ENCODE results near the gene NDRG3. TPM values are rescaled to one million over a fixed set of nuclear protein-coding genes. Genes with fewer than 3 reads are reported as not detected.

NDRG3 gene
- total and polyA plus RNA-seq, 2 of the 8 experiments (the other 6 are each of a cell fraction or from before 2014, with no cell fraction given): 25.7 to 32.3 TPM

DNA sequence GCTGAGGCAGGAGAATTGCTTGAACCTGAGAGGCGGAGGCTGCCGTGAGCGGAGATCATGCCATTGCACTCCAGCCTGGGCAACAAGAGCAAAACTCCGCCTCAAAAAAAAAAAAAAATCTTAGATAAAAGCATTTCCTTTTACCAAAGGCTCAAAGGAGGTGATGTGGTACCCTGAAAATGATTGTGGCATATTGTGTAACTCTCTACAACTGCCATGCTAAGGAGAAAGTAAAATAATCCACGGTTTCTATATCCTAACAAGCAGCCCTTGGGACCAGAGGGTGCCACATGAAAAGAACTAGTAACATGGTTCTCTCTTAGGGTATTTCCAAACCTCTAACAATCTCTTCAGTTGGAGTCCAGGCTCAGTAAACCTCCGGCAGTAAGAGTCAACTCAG, 61.1 kb downstream of the NDRG3 start:
- Histone ChIP-seq H3K36me3 (ENCODE audit: control insufficient read depth in 2 of 4, insufficient read depth in 4 of 4, low read length in 3 of 4) (peaks cover 0 to 5% (median 0%) of the 10 kb centered on the region in 4 experiments; a peak in 3 of 8 replicates), H3K4me2 (ENCODE audit: insufficient read depth in 1 of 2, low read depth in 2 of 2, low read length in 2 of 2) (no peak overlapping the region), H2BK5ac (ENCODE audit: low read depth, low read length) (no peak overlapping the region), H3K4ac (replicated peaks; ENCODE audit: insufficient read length, low read depth, low read length) (no peak overlapping the region), H2BK15ac (ENCODE audit: low read length) (no peak overlapping the region), H4K5ac (ENCODE audit: insufficient read length, low read depth, low read length) (no peak overlapping the region), H4K20me1 (replicated peaks in 1 of 2; ENCODE audit: control insufficient read depth in 1 of 2, insufficient read depth in 2 of 2, low read length in 2 of 2) (no peaks in the 10 kb centered on the region), H3K79me2 (ENCODE audit: control insufficient read depth in 1 of 2, insufficient read depth in 2 of 2, low read length in 2 of 2) (no peaks in the 10 kb centered on the region), H3K79me1 (ENCODE audit: low read depth, low read length) (no peaks in the 10 kb centered on the region), H3K4me3 (ENCODE audit: extremely low read depth in 1 of 4, insufficient read depth in 2 of 4, low read depth in 3 of 4, low read length in 4 of 4) (no peak overlapping the region), H2BK12ac (ENCODE audit: low read depth, low read length) (no peak overlapping the region), H2AK5ac (ENCODE audit: low read depth, low read length) (no peak overlapping the region), H3K4me1 (replicated peaks in 1 of 4; ENCODE audit: control insufficient read depth in 3 of 4, insufficient read depth in 4 of 4, low read length in 3 of 4) (no peaks in the 10 kb centered on the region), H4K8ac (ENCODE audit: extremely low read depth, insufficient read depth, low read length) (no peak overlapping the region), H3K14ac (ENCODE audit: insufficient read length) (no peak overlapping the region), H2BK20ac (ENCODE audit: low read length) (no peak overlapping the region), H3K23ac (ENCODE audit: insufficient read length) (no peak overlapping the region), H3K23me2 (ENCODE audit: low read depth, low read length) (no peaks in the 10 kb centered on the region), H3K9me3 (ENCODE audit: insufficient read depth in 2 of 2, low read depth in 1 of 2, low read length in 1 of 2) (no peaks in the 10 kb centered on the region), H3K27me3 (replicated peaks in 1 of 4; ENCODE audit: control insufficient read depth in 3 of 4, extremely low read depth in 1 of 4, insufficient read depth in 3 of 4, low read length in 3 of 4) (no peaks in the 10 kb centered on the region), H3K27ac (ENCODE audit: low read depth, low read length) (no peak overlapping the region), H4K91ac (replicated peaks; ENCODE audit: insufficient read length, low read length) (no peak overlapping the region), H3K18ac (ENCODE audit: extremely low read depth, low read length) (no peak overlapping the region), H2AFZ (ENCODE audit: low read length) (no peak overlapping the region), H2BK120ac (replicated peaks; ENCODE audit: low read depth, low read length) (no peak overlapping the region), H3K56ac (replicated peaks; ENCODE audit: insufficient read length, low read depth, low read length) (no peak overlapping the region), H3K9ac (replicated peaks in 1 of 4; ENCODE audit: extremely low read depth in 1 of 4, low read depth in 3 of 4, low read length in 3 of 4) (no peak overlapping the region)
- no peak for FAIRE-seq
- no peak for DNase-seq (ENCODE audit: low read depth in 1 of 2, low spot score in 2 of 2)
- WGBS, 2 experiments (ENCODE audit: extremely low coverage in 1 of 2, insufficient coverage in 1 of 2, insufficient read length in 1 of 2, insufficient replicate concordance in 2 of 2, low coverage in 1 of 2, low lambda C conversion rate in 2 of 2, missing lambda C conversion rate in 1 of 2): 89% methylated on average over 6 of the region's 6 CpGs; no CpG with 5 or more reads in 1 of the 2 experiments
- POLR2A ChIA-PET (ENCODE audit: partially characterized antibody): interaction anchor here (1.3 kb wide), 1 partner anchor 68 kb away, joined by 3 read pairs; no protein-coding TSS in a partner anchor
- TF ChIP-seq CHD2 (IDR thresholded peaks at IDR 0.05; ENCODE audit: low read length) (no peak), KDM1A (IDR thresholded peaks at IDR 0.05; ENCODE audit: borderline replicate concordance, low read length) (no peak), SP2 (IDR thresholded peaks at IDR 0.05; ENCODE audit: low read length) (no peak), CBX5 (IDR thresholded peaks at IDR 0.05; ENCODE audit: low read depth, low read length) (no peak), BACH1 (IDR thresholded peaks at IDR 0.05; ENCODE audit: low read length) (no peak), CBX8 (IDR thresholded peaks at IDR 0.05; ENCODE audit: borderline replicate concordance, low read depth, low read length) (no peak), POLR2A (IDR thresholded peaks at IDR 0.05; ENCODE audit: control extremely low read depth in 1 of 2, low read depth in 2 of 2, low read length in 2 of 2) (no peak), EP300 (IDR thresholded peaks at IDR 0.05; ENCODE audit: borderline replicate concordance in 1 of 2, low read depth in 2 of 2, low read length in 2 of 2) (no peak), RXRA (IDR thresholded peaks at IDR 0.05; ENCODE audit: insufficient read depth, low read depth, low read length) (no peak), RFX5 (IDR thresholded peaks at IDR 0.05; ENCODE audit: borderline replicate concordance, low read depth, low read length) (no peak), CEBPB (IDR thresholded peaks at IDR 0.05; ENCODE audit: low read depth, low read length) (no peak)
- TF ChIP-seq, protein P1, sequence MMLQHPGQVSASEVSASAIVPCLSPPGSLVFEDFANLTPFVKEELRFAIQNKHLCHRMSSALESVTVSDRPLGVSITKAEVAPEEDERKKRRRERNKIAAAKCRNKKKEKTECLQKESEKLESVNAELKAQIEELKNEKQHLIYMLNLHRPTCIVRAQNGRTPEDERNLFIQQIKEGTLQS (IDR thresholded peaks at IDR 0.05; ENCODE audit: insufficient read depth, low read depth, low read length): no peak
- TF ChIP-seq, protein P2, sequence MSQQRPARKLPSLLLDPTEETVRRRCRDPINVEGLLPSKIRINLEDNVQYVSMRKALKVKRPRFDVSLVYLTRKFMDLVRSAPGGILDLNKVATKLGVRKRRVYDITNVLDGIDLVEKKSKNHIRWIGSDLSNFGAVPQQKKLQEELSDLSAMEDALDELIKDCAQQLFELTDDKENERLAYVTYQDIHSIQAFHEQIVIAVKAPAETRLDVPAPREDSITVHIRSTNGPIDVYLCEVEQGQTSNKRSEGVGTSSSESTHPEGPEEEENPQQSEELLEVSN (IDR thresholded peaks at IDR 0.05): no peak
- CTCF ChIA-PET (ENCODE audit: partially characterized antibody): interaction anchor here (0.6 to 1.1 kb wide), 3 partner anchors 27 to 72 kb away, joined by 3 to 4 read pairs (median 3); no protein-coding TSS in a partner anchor

Measured in H1 (cell line).